Lung (tissue), 12 donors: ENCODE measurements around the gene SNX13. TPM values are rescaled to one million over a fixed set of nuclear protein-coding genes. Genes with fewer than 3 reads are reported as not detected.

Source experiments
- ATAC-seq: fragments of 200-7000 bp; cut with Tn5 transposase; one replicate; pipeline ENCODE4 v1.9.1; 2020; ENCODE audit warnings: moderate number of reproducible peaks; ENCODE audit not compliant: insufficient read depth, low FRiP score
- DNase-seq, 3 donors: peaks; one replicate each; pipeline ENCODE4 v3.0.0-alpha.2; 2013 to 2017
- H3K27ac ChIP-seq, 2 donors: one replicate each; pipeline ENCODE4 v1.5.1; 2013; ENCODE audit warnings: mild to moderate bottlenecking in 2 of 2, moderate library complexity in 2 of 2, control low read depth in 1 of 2, inconsistent platforms in 1 of 2, low read depth in 1 of 2, low read length in 1 of 2
- H3K27me3 ChIP-seq, 3 donors: one replicate each; pipeline ENCODE4 v1.5.1; 2013; ENCODE audit warnings: low read length in 2 of 3; ENCODE audit not compliant: control insufficient read depth in 3 of 3, insufficient read depth in 3 of 3
- H3K36me3 ChIP-seq, 4 donors: one replicate each; pipeline ENCODE4 v1.5.1; 2013; ENCODE audit warnings: low read length in 4 of 4, mild to moderate bottlenecking in 1 of 4, moderate library complexity in 1 of 4; ENCODE audit not compliant: control insufficient read depth in 4 of 4, insufficient read depth in 4 of 4
- H3K4me1 ChIP-seq, 5 donors: one replicate each; pipeline ENCODE4 v1.5.1; 2013; ENCODE audit warnings: low read length in 5 of 5, mild to moderate bottlenecking in 2 of 5, moderate library complexity in 1 of 5; ENCODE audit not compliant: control insufficient read depth in 5 of 5, insufficient read depth in 5 of 5
- H3K4me3 ChIP-seq: one replicate; pipeline ENCODE4 v1.5.1; 2013; ENCODE audit warnings: mild to moderate bottlenecking, control low read depth, moderate library complexity
- H3K9ac ChIP-seq, 2 donors: one replicate each; pipeline ENCODE4 v1.5.1; 2013; ENCODE audit warnings: low read length in 2 of 2, control low read depth in 1 of 2; ENCODE audit not compliant: insufficient read depth in 1 of 2
- H3K9me3 ChIP-seq, 4 donors: one replicate each; pipeline ENCODE4 v1.5.1; 2013; ENCODE audit warnings: low read length in 3 of 4, mild to moderate bottlenecking in 1 of 4, moderate library complexity in 1 of 4; ENCODE audit not compliant: control insufficient read depth in 4 of 4, insufficient read depth in 3 of 4
- CTCF ChIP-seq: IDR thresholded peaks from 2 replicates; pipeline ENCODE4 v1.5.1; 2012; ENCODE audit warnings: mild to moderate bottlenecking; ENCODE audit errors: control extremely low read depth, extremely low read depth
- WGBS, 2 donors: extraction: QIAGEN DNeasy Blood & Tissue Kit; methylation state at CpG; one replicate each; pipeline ENCODE4 v1.1.7; 2013; 5-methylcytosine and 5-hydroxymethylcytosine counted together
- polyA plus RNA-seq, 2 donors: library from polyadenylated mRNA; stranded (reverse); fragments of 200-250 nt; gene quantifications; one replicate each; pipeline ENCODE4 v1.2.1, GENCODE V29; 2013
- total RNA-seq, 2 donors: library from RNA; depleted of rRNA in 1 of 2; stranded (reverse); fragments of >200 nt in 1 of 2; gene quantifications; one replicate each; pipeline ENCODE4 v1.2.1, GENCODE V29; 2014 to 2021
- donor health status: control.
- donor health status: control.
- donor health status: Bipolar disorder and iron deficiency.
- donor health status: healthy.
- donor health status: DM: yes; HTN: yes; CAD: no.

SNX13 gene
- total and polyA plus RNA-seq, 4 donors = 8.9 to 104 (median 31.9) TPM

GRCh38 chr7:17832242-17832641, 108.1 kb downstream of the SNX13 start:
- Histone ChIP-seq H3K4me3 (no peak overlapping the region), H3K9ac (no peak overlapping the region), H3K27ac (no peak overlapping the region), H3K36me3 (peaks cover 0 to 9% (median 2%) of the 10 kb centered on the region in 4 donors), H3K4me1 (no peaks in the 10 kb centered on the region), H3K9me3 (no peaks in the 10 kb centered on the region), H3K27me3 (no peaks in the 10 kb centered on the region)
- no peak for ATAC-seq
- TF ChIP-seq CTCF = no peak
- WGBS, 2 donors = 83 to 89% methylated on average over 1 of the region's 1 CpG
- DNase-seq = no peak

- DNase-seq (peak in 1 of 3 donors; percentile 11), ATAC-seq (no peak)
- Histone ChIP-seq H3K9me3 (no peaks in the 10 kb centered on the region), H3K36me3 (peaks cover 0 to 7% (median 2%) of the 10 kb centered on the region in 4 donors), H3K27ac (no peak overlapping the region), H3K27me3 (no peaks in the 10 kb centered on the region), H3K4me1 (no peaks in the 10 kb centered on the region), H3K9ac (no peak overlapping the region), H3K4me3 (no peak overlapping the region)
- WGBS, 2 donors = 33 to 69% methylated on average over 1 of the region's 1 CpG
- no peak for TF ChIP-seq CTCF
Observed at GRCh38 chr7:17830206-17830605, 110.1 kb downstream of the SNX13 start.

- no peak overlapping the region for H3K4me3 ChIP-seq
- 96 to 97% methylated on average over 3 of the region's 3 CpGs for WGBS, 2 donors
- H3K27me3 ChIP-seq = no peaks in the 10 kb centered on the region
- no peak overlapping the region for H3K9ac ChIP-seq
- H3K36me3 ChIP-seq = peaks cover 0 to 8% (median 4%) of the 10 kb centered on the region in 4 donors
- no peaks in the 10 kb centered on the region for H3K9me3 ChIP-seq
- H3K27ac ChIP-seq = no peak overlapping the region
- no peak for TF ChIP-seq CTCF
- no peak for DNase-seq
- no peaks in the 10 kb centered on the region for H3K4me1 ChIP-seq
- no peak for ATAC-seq
Observed at GRCh38 chr7:17829001-17829400, 111.3 kb downstream of the SNX13 start.

GRCh38 chr7:17822547-17823173, 117.6 kb downstream of the SNX13 start:
- Histone ChIP-seq H3K9me3 (no peaks in the 10 kb centered on the region), H3K4me3 (no peak overlapping the region), H3K4me1 (no peaks in the 10 kb centered on the region), H3K27ac (no peak overlapping the region), H3K36me3 (peaks cover 0 to 10% (median 4%) of the 10 kb centered on the region in 4 donors), H3K27me3 (no peaks in the 10 kb centered on the region), H3K9ac (no peak overlapping the region)
- no peak for DNase-seq
- ATAC-seq = no peak
- 96 to 98% methylated on average over 3 of the region's 3 CpGs for WGBS, 2 donors
- no peak for TF ChIP-seq CTCF
